Breast epithelium (tissue), 3 donors: ENCODE data around the gene SQSTM1.

Source experiments
- POLR2A ChIP-seq: fragments of 450-650 bp; IDR thresholded peaks from one replicate; pipeline ENCODE4 v1.6.1; 2016; ENCODE audit warnings: antibody characterized with exemption, mild to moderate bottlenecking, moderate library complexity
- POLR2AphosphoS5 ChIP-seq, 3 donors: sonication (generic); formaldehyde crosslinking; IDR thresholded peaks; one replicate each; pipeline ENCODE4 v1.6.1; 2017; ENCODE audit warnings: antibody characterized with exemption in 3 of 3
- TF ChIP-seq, protein P1 (sequence below), 3 donors: fragments of 450-650 bp; IDR thresholded peaks; one replicate each; pipeline ENCODE4 v1.5.1; 2016 to 2017; ENCODE audit warnings: antibody characterized with exemption in 3 of 3, mild to moderate bottlenecking in 3 of 3, moderate library complexity in 3 of 3

DNA sequence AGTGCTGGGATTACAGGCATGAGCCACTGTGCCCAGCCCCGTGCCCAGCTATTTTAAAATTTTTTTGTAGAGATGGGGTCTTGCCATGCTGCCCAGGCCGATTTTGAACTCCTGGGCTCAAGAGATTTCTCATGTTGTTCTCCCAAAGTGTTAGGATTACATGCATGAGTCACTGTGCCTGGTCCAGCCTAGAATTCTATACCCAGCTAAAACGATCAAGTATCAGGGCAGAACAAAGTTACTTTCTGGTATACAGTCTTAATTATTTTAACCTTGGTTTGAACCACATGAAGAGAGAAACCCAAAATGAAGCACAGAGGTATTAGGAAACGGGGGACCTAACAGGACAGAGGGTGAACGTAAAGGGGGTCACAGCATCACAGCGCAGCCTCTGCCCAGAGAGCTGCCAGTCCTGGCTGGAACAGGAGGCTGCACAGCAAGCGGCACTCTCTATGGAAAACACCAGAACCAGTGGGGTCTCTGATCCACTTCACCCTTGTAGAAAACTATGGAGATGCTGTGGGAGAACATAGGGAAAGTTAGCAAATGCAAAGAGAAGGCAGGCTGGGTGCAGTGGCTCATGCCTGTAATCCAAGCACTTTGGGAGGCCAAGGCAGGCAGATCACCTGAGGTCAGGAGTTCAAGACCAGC, 10.2 kb downstream of the SQSTM1 start:
- TF ChIP-seq POLR2A (no peak), POLR2AphosphoS5 (IDR thresholded peaks at IDR 0.05) (no peak)
- TF ChIP-seq, protein P1, sequence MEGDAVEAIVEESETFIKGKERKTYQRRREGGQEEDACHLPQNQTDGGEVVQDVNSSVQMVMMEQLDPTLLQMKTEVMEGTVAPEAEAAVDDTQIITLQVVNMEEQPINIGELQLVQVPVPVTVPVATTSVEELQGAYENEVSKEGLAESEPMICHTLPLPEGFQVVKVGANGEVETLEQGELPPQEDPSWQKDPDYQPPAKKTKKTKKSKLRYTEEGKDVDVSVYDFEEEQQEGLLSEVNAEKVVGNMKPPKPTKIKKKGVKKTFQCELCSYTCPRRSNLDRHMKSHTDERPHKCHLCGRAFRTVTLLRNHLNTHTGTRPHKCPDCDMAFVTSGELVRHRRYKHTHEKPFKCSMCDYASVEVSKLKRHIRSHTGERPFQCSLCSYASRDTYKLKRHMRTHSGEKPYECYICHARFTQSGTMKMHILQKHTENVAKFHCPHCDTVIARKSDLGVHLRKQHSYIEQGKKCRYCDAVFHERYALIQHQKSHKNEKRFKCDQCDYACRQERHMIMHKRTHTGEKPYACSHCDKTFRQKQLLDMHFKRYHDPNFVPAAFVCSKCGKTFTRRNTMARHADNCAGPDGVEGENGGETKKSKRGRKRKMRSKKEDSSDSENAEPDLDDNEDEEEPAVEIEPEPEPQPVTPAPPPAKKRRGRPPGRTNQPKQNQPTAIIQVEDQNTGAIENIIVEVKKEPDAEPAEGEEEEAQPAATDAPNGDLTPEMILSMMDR (IDR thresholded peaks at IDR 0.05): no peak
